Fibroblast of lung (primary cell): ENCODE measurements around the gene TEAD3. TPM values are rescaled to one million over a fixed set of nuclear protein-coding genes. Genes with fewer than 3 reads are reported as not detected.

Experiments used
- DNase-seq, 2 donors: peaks; one replicate each; pipeline versions ENCODE4 v3.0.0 to v3.0.0-alpha.2; 2010; ENCODE audit warnings: low read depth in 2 of 2
- H2AFZ ChIP-seq: 2 replicates; pipeline ENCODE4 v1.5.1; 2012; ENCODE audit warnings: low read length, control low read depth, inconsistent platforms
- H3K27ac ChIP-seq: 2 replicates; pipeline ENCODE4 v1.5.1; 2011; ENCODE audit warnings: low read length, control low read depth; ENCODE audit not compliant: insufficient read depth
- H3K27me3 ChIP-seq: 2 replicates; pipeline ENCODE4 v1.5.1; 2011; ENCODE audit warnings: mild to moderate bottlenecking, low read length; ENCODE audit not compliant: control insufficient read depth, insufficient read depth
- H3K36me3 ChIP-seq: 2 replicates; pipeline ENCODE4 v1.5.1; 2011; ENCODE audit warnings: low read length; ENCODE audit not compliant: control insufficient read depth, insufficient read depth
- H3K4me1 ChIP-seq: 2 replicates; pipeline ENCODE4 v1.5.1; 2011; ENCODE audit warnings: low read length; ENCODE audit not compliant: control insufficient read depth, insufficient read depth; ENCODE audit errors: extremely low read depth
- H3K4me2 ChIP-seq: 2 replicates; pipeline ENCODE4 v1.5.1; 2011; ENCODE audit warnings: low read length, control low read depth; ENCODE audit not compliant: insufficient read depth; ENCODE audit errors: extremely low read depth
- H3K4me3 ChIP-seq, 4 experiments: fragments of 200-600 bp in 1 of 4; sonication (generic) in 1 of 4; replicated peaks in 1 of 4; 2 replicates each; pipeline ENCODE4 v1.5.1; 2011 to 2016; ENCODE audit warnings: low read length in 4 of 4, low read depth in 3 of 4, mild to moderate bottlenecking in 3 of 4, control low read depth in 2 of 4, inconsistent platforms in 1 of 4, mixed read lengths in 1 of 4; ENCODE audit not compliant: insufficient read depth in 1 of 4; ENCODE audit errors: control extremely low read depth in 1 of 4
- H3K79me2 ChIP-seq: 2 replicates; pipeline ENCODE4 v1.5.1; 2012; ENCODE audit warnings: mild to moderate bottlenecking, low read length, inconsistent platforms; ENCODE audit not compliant: control insufficient read depth, insufficient read depth
- H3K9ac ChIP-seq: 2 replicates; pipeline ENCODE4 v1.5.1; 2011; ENCODE audit warnings: mild to moderate bottlenecking, low read length, control low read depth; ENCODE audit not compliant: insufficient read depth
- H3K9me3 ChIP-seq: 2 replicates; pipeline ENCODE4 v1.5.1; 2012; ENCODE audit warnings: low read depth, low read length; ENCODE audit not compliant: control insufficient read depth, insufficient read depth
- H4K20me1 ChIP-seq: 2 replicates; pipeline ENCODE4 v1.5.1; 2011; ENCODE audit warnings: low read length; ENCODE audit not compliant: control insufficient read depth, insufficient read depth; ENCODE audit errors: extremely low read depth
- CTCF ChIP-seq, 2 donors: IDR thresholded peaks in 1 of 2; conservative IDR thresholded peaks in 1 of 2; 1 replicate in 1 of 2; 2 replicates in 1 of 2; pipeline ENCODE4 v1.5.1; 2011 to 2012; ENCODE audit warnings: low read length in 2 of 2, control low read depth in 1 of 2, inconsistent platforms in 1 of 2, low read depth in 1 of 2, mild to moderate bottlenecking in 1 of 2
- EZH2 ChIP-seq: IDR thresholded peaks from 2 replicates; pipeline ENCODE4 v1.5.1; 2012; ENCODE audit warnings: low read length, control low read depth, mild to moderate bottlenecking; ENCODE audit errors: missing control alignments
- polyA plus RNA-seq, 2 donors: library from polyadenylated mRNA; depleted of rRNA in 1 of 2; stranded (reverse) in 1 of 2; unstranded in 1 of 2; fragments of >200 nt; gene quantifications; 2 replicates each; pipeline ENCODE4 v1.2.1, GENCODE V29; 2011 to 2012; ENCODE audit warnings: missing spikeins in 1 of 2
- total RNA-seq: library from RNA; depleted of rRNA; stranded (reverse); fragments of >200 nt; gene quantifications from 2 replicates; pipeline ENCODE4 v1.2.1, GENCODE V29; 2014

Gene TEAD3
- total and polyA plus RNA-seq, 2 donors (not counting 1 experiment from before 2014, with no cell fraction given), result 9.6 to 26.7 TPM

GRCh38 chr6:35448191-35448590 lies 48.7 kb downstream of the TEAD3 start:
- no peak overlapping the region for H3K27ac ChIP-seq
- no peak overlapping the region for H3K9ac ChIP-seq
- H3K79me2 ChIP-seq, result no peaks in the 10 kb centered on the region
- H3K4me2 ChIP-seq, result no peak overlapping the region
- H3K4me3 ChIP-seq, result no peak overlapping the region
- DNase-seq, result no peak
- H3K27me3 ChIP-seq, result no peaks in the 10 kb centered on the region
- H3K9me3 ChIP-seq, result no peaks in the 10 kb centered on the region
- H4K20me1 ChIP-seq, result no peaks in the 10 kb centered on the region
- H3K4me1 ChIP-seq, result peaks cover 2% of the 10 kb centered on the region
- no peak overlapping the region for H2AFZ ChIP-seq
- no peaks in the 10 kb centered on the region for H3K36me3 ChIP-seq
- no peak for TF ChIP-seq CTCF (conservative IDR thresholded peaks at IDR 0.05 in 1 of 2, IDR thresholded peaks at IDR 0.05 in 1 of 2; ENCODE audit: low read depth in 1 of 2, low read length in 2 of 2)
- TF ChIP-seq EZH2, result no peak

GRCh38 chr6:35445691-35446090 lies 51.2 kb downstream of the TEAD3 start:
- Histone ChIP-seq H3K4me2 (no peak overlapping the region), H2AFZ (no peak overlapping the region), H3K79me2 (no peaks in the 10 kb centered on the region)

GRCh38 chr6:35443341-35444030 lies 53.4 kb downstream of the TEAD3 start:
- Histone ChIP-seq H2AFZ (no peak overlapping the region), H3K27ac (no peak overlapping the region), H3K79me2 (no peaks in the 10 kb centered on the region), H4K20me1 (no peaks in the 10 kb centered on the region), H3K4me1 (no peaks in the 10 kb centered on the region), H3K27me3 (no peaks in the 10 kb centered on the region), H3K36me3 (no peaks in the 10 kb centered on the region), H3K4me3 (no peak overlapping the region), H3K4me2 (no peak overlapping the region), H3K9ac (no peak overlapping the region), H3K9me3 (no peaks in the 10 kb centered on the region)
- no peak for TF ChIP-seq CTCF (conservative IDR thresholded peaks at IDR 0.05 in 1 of 2, IDR thresholded peaks at IDR 0.05 in 1 of 2; ENCODE audit: low read depth in 1 of 2, low read length in 2 of 2)
- no peak for TF ChIP-seq EZH2
- DNase-seq, result no peak

More at GRCh38 chr6:35445691-35446090, 51.2 kb downstream of the TEAD3 start:
- no peak for DNase-seq
- Histone ChIP-seq H3K9me3 (no peaks in the 10 kb centered on the region), H3K4me3 (no peak overlapping the region), H3K9ac (no peak overlapping the region), H4K20me1 (no peaks in the 10 kb centered on the region), H3K4me1 (no peaks in the 10 kb centered on the region), H3K36me3 (no peaks in the 10 kb centered on the region), H3K27ac (no peak overlapping the region), H3K27me3 (no peaks in the 10 kb centered on the region)
- no peak for TF ChIP-seq CTCF (conservative IDR thresholded peaks at IDR 0.05 in 1 of 2, IDR thresholded peaks at IDR 0.05 in 1 of 2; ENCODE audit: low read depth in 1 of 2, low read length in 2 of 2)
- TF ChIP-seq EZH2, result no peak
